Activated T-helper 17 cell treated with anti-CD3 and anti-CD28 coated beads, Interleukin-2, amount 50 U/mL, for 72 hours (primary cell): ENCODE data around the gene KIF5C. TPM values are rescaled to one million over a fixed set of nuclear protein-coding genes. Genes with fewer than 3 reads are reported as not detected.

Experiments used
- ATAC-seq: fragments of 150-1000 bp; cut with Tn5 transposase; replicated peaks from 2 replicates; pipeline ENCODE4 v1.10.0; 2021; ENCODE audit warnings: mild to moderate bottlenecking, moderate library complexity
- H3K27ac Mint-ChIP-seq: one replicate; pipeline ENCODE4 v1.8.0; 2022; ENCODE audit warnings: mixed read lengths
- H3K27me3 Mint-ChIP-seq: one replicate; pipeline ENCODE4 v1.8.0; 2022; ENCODE audit warnings: mixed read lengths
- H3K36me3 Mint-ChIP-seq: one replicate; pipeline ENCODE4 v1.8.0; 2022; ENCODE audit warnings: low read depth, mild to moderate bottlenecking, mixed read lengths
- H3K4me1 Mint-ChIP-seq: one replicate; pipeline ENCODE4 v1.8.0; 2022; ENCODE audit warnings: mixed read lengths
- H3K4me3 Mint-ChIP-seq: one replicate; pipeline ENCODE4 v1.8.0; 2022; ENCODE audit warnings: mild to moderate bottlenecking, mixed read lengths
- H3K9me3 Mint-ChIP-seq: one replicate; pipeline ENCODE4 v1.8.0; 2022; ENCODE audit warnings: mixed read lengths
- total RNA-seq, 2 donors: library from RNA; stranded (reverse); gene quantifications; one replicate each; pipeline ENCODE4 v1.2.3, GENCODE V29; 2022

KIF5C gene
- total RNA-seq, 2 donors from 2014 or later = 33.1 to 43.8 TPM

GRCh38 chr2:148926291-148926961, 51.4 kb downstream of the KIF5C start:
- peaks cover 60% of the 10 kb centered on the region for H3K36me3 Mint-ChIP-seq
- H3K27me3 Mint-ChIP-seq = no peaks in the 10 kb centered on the region
- H3K4me1 Mint-ChIP-seq = peaks cover 24% of the 10 kb centered on the region
- peak; percentile 81 for ATAC-seq
- peak overlapping the region; percentile 95 for H3K4me3 Mint-ChIP-seq
- H3K27ac Mint-ChIP-seq = peak overlapping the region; percentile 96
- H3K9me3 Mint-ChIP-seq = no peaks in the 10 kb centered on the region

- Mint-ChIP-seq H3K27me3 (no peaks in the 10 kb centered on the region), H3K27ac (peak overlapping the region; percentile 96), H3K9me3 (no peaks in the 10 kb centered on the region), H3K36me3 (peaks cover 60% of the 10 kb centered on the region), H3K4me1 (peaks cover 21% of the 10 kb centered on the region), H3K4me3 (peak overlapping the region; percentile 95)
- ATAC-seq = peak; percentile 97
Observed at GRCh38 chr2:148926981-148927401, 52.0 kb downstream of the KIF5C start.

- Mint-ChIP-seq H3K4me1 (peaks cover 21% of the 10 kb centered on the region), H3K9me3 (no peaks in the 10 kb centered on the region), H3K27ac (no peak overlapping the region), H3K4me3 (peak overlapping the region; percentile 95), H3K36me3 (peaks cover 48% of the 10 kb centered on the region), H3K27me3 (no peaks in the 10 kb centered on the region)
- no peak for ATAC-seq
Observed at GRCh38 chr2:148928395-148928794, 53.4 kb downstream of the KIF5C start.

- Mint-ChIP-seq H3K4me3 (no peak overlapping the region), H3K36me3 (peaks cover 33% of the 10 kb centered on the region), H3K4me1 (peaks cover 16% of the 10 kb centered on the region), H3K9me3 (no peaks in the 10 kb centered on the region), H3K27ac (no peak overlapping the region), H3K27me3 (no peaks in the 10 kb centered on the region)
- ATAC-seq = no peak
Observed at GRCh38 chr2:148930046-148930775, 55.2 kb downstream of the KIF5C start.

GRCh38 chr2:148932536-148932935, 57.5 kb downstream of the KIF5C start:
- H3K36me3 Mint-ChIP-seq = peaks cover 23% of the 10 kb centered on the region
- no peak overlapping the region for H3K4me3 Mint-ChIP-seq
- H3K27me3 Mint-ChIP-seq = no peaks in the 10 kb centered on the region
- no peak for ATAC-seq
- no peaks in the 10 kb centered on the region for H3K9me3 Mint-ChIP-seq
- no peaks in the 10 kb centered on the region for H3K4me1 Mint-ChIP-seq
- no peak overlapping the region for H3K27ac Mint-ChIP-seq

GRCh38 chr2:148933456-148933855, 58.4 kb downstream of the KIF5C start:
- no peak overlapping the region for H3K4me3 Mint-ChIP-seq
- peaks cover 23% of the 10 kb centered on the region for H3K36me3 Mint-ChIP-seq
- no peaks in the 10 kb centered on the region for H3K9me3 Mint-ChIP-seq
- ATAC-seq = no peak
- H3K27ac Mint-ChIP-seq = no peak overlapping the region
- H3K4me1 Mint-ChIP-seq = no peaks in the 10 kb centered on the region
- no peaks in the 10 kb centered on the region for H3K27me3 Mint-ChIP-seq

GRCh38 chr2:148935791-148936190, 60.8 kb downstream of the KIF5C start:
- Mint-ChIP-seq H3K4me3 (no peak overlapping the region), H3K27ac (no peak overlapping the region)

GRCh38 chr2:148936857-148937450, 61.9 kb downstream of the KIF5C start:
- H3K9me3 Mint-ChIP-seq = no peaks in the 10 kb centered on the region
- ATAC-seq = no peak
- no peak overlapping the region for H3K4me3 Mint-ChIP-seq
- no peak overlapping the region for H3K27ac Mint-ChIP-seq
- peaks cover 22% of the 10 kb centered on the region for H3K36me3 Mint-ChIP-seq
- no peaks in the 10 kb centered on the region for H3K27me3 Mint-ChIP-seq
- H3K4me1 Mint-ChIP-seq = no peaks in the 10 kb centered on the region

More at GRCh38 chr2:148935791-148936190, 60.8 kb downstream of the KIF5C start:
- Mint-ChIP-seq H3K9me3 (no peaks in the 10 kb centered on the region), H3K27me3 (no peaks in the 10 kb centered on the region), H3K4me1 (no peaks in the 10 kb centered on the region), H3K36me3 (peaks cover 17% of the 10 kb centered on the region)
- ATAC-seq = no peak

GRCh38 chr2:148939271-148939670, 64.2 kb downstream of the KIF5C start:
- ATAC-seq = no peak
- Mint-ChIP-seq H3K27ac (no peak overlapping the region), H3K27me3 (no peaks in the 10 kb centered on the region), H3K36me3 (peaks cover 43% of the 10 kb centered on the region), H3K9me3 (no peaks in the 10 kb centered on the region), H3K4me1 (no peaks in the 10 kb centered on the region), H3K4me3 (no peak overlapping the region)

GRCh38 chr2:148943097-148943496, 68.1 kb downstream of the KIF5C start:
- Mint-ChIP-seq H3K27me3 (no peaks in the 10 kb centered on the region), H3K27ac (no peak overlapping the region), H3K9me3 (no peaks in the 10 kb centered on the region), H3K4me3 (no peak overlapping the region), H3K36me3 (peaks cover 65% of the 10 kb centered on the region), H3K4me1 (no peaks in the 10 kb centered on the region)
- ATAC-seq = no peak

GRCh38 chr2:148944536-148944935, 69.5 kb downstream of the KIF5C start:
- Mint-ChIP-seq H3K9me3 (no peaks in the 10 kb centered on the region), H3K27ac (no peak overlapping the region), H3K4me3 (no peak overlapping the region), H3K27me3 (no peaks in the 10 kb centered on the region), H3K4me1 (peaks cover under 1% of the 10 kb centered on the region), H3K36me3 (peaks cover 72% of the 10 kb centered on the region)
- ATAC-seq = no peak

GRCh38 chr2:148947299-148947698, 72.3 kb downstream of the KIF5C start:
- Mint-ChIP-seq H3K27me3 (no peaks in the 10 kb centered on the region), H3K4me1 (peaks cover 4% of the 10 kb centered on the region), H3K4me3 (no peak overlapping the region), H3K27ac (no peak overlapping the region), H3K9me3 (no peaks in the 10 kb centered on the region), H3K36me3 (peaks cover 81% of the 10 kb centered on the region)
- ATAC-seq = no peak

- peaks cover 78% of the 10 kb centered on the region for H3K36me3 Mint-ChIP-seq
- no peak overlapping the region for H3K4me3 Mint-ChIP-seq
- H3K4me1 Mint-ChIP-seq = peaks cover 4% of the 10 kb centered on the region
- no peak for ATAC-seq
- peak overlapping the region; percentile 11 for H3K27ac Mint-ChIP-seq
- H3K9me3 Mint-ChIP-seq = no peaks in the 10 kb centered on the region
- no peaks in the 10 kb centered on the region for H3K27me3 Mint-ChIP-seq
Observed at GRCh38 chr2:148948868-148949267, 73.8 kb downstream of the KIF5C start.

GRCh38 chr2:148949348-148949747, 74.3 kb downstream of the KIF5C start:
- peaks cover 4% of the 10 kb centered on the region for H3K4me1 Mint-ChIP-seq
- no peak overlapping the region for H3K4me3 Mint-ChIP-seq
- H3K27me3 Mint-ChIP-seq = no peaks in the 10 kb centered on the region
- H3K27ac Mint-ChIP-seq = peak overlapping the region; percentile 11
- peaks cover 78% of the 10 kb centered on the region for H3K36me3 Mint-ChIP-seq
- H3K9me3 Mint-ChIP-seq = no peaks in the 10 kb centered on the region
- ATAC-seq = no peak

- Mint-ChIP-seq H3K4me3 (no peak overlapping the region), H3K9me3 (no peaks in the 10 kb centered on the region), H3K36me3 (peaks cover 91% of the 10 kb centered on the region), H3K27ac (no peak overlapping the region), H3K4me1 (peaks cover 10% of the 10 kb centered on the region), H3K27me3 (no peaks in the 10 kb centered on the region)
- ATAC-seq = no peak
Observed at GRCh38 chr2:148952621-148953020, 77.6 kb downstream of the KIF5C start.
